Neural cell (in vitro differentiated cells): ENCODE measurements around the gene SLC35E3. TPM values are rescaled to one million over a fixed set of nuclear protein-coding genes. Genes with fewer than 3 reads are reported as not detected.

Experiments
- H2AFZ ChIP-seq: fragments of 200-600, 300-800 bp; sonication (generic), shearing (Covaris generic); 2 replicates; pipeline ENCODE4 v1.6.0; 2014; ENCODE audit warnings: low read depth, mild to moderate bottlenecking, antibody characterized with exemption, low read length, moderate library complexity
- H3F3A ChIP-seq: fragments of 200-600 bp; shearing (Covaris generic); 2 replicates; pipeline ENCODE4 v1.6.1; 2016; ENCODE audit warnings: mild to moderate bottlenecking, moderate library complexity, mixed read lengths, antibody characterized with exemption, low read length; ENCODE audit not compliant: insufficient read depth, poor library complexity, severe bottlenecking
- H3K27ac ChIP-seq: fragments of 200-600, 300-800 bp; sonication (generic), shearing (Covaris generic); 2 replicates; pipeline ENCODE4 v1.5.1; 2014; ENCODE audit warnings: mild to moderate bottlenecking, low read length, moderate library complexity
- H3K27me3 ChIP-seq: fragments of 300-800, 200-600 bp; sonication (generic), shearing (Covaris generic); 2 replicates; pipeline ENCODE4 v1.6.0; 2014; ENCODE audit warnings: mild to moderate bottlenecking, low read depth, low read length, moderate library complexity; ENCODE audit not compliant: insufficient read depth
- H3K36me3 ChIP-seq: fragments of 300-800, 200-600 bp; sonication (generic), shearing (Covaris generic); 2 replicates; pipeline ENCODE4 v1.5.1; 2014; ENCODE audit warnings: mild to moderate bottlenecking, antibody characterized with exemption, low read length, moderate library complexity; ENCODE audit not compliant: insufficient read depth
- H3K4me2 ChIP-seq: fragments of 300-800, 200-600 bp; sonication (generic), shearing (Covaris generic); 2 replicates; pipeline ENCODE4 v1.6.0; 2014; ENCODE audit warnings: mild to moderate bottlenecking, low read length
- H3K4me3 ChIP-seq: fragments of 300-800, 200-600 bp; sonication (generic), shearing (Covaris generic); 2 replicates; pipeline ENCODE4 v1.5.1; 2014; ENCODE audit warnings: mild to moderate bottlenecking, low read length, moderate library complexity
- H3K79me2 ChIP-seq: fragments of 200-600 bp; shearing (Covaris generic); replicated peaks from 2 replicates; pipeline ENCODE4 v1.6.0; 2014; ENCODE audit warnings: mild to moderate bottlenecking, low read length, moderate library complexity; ENCODE audit not compliant: insufficient read depth
- H3K9ac ChIP-seq: fragments of 300-800, 200-600 bp; sonication (generic), shearing (Covaris generic); 2 replicates; pipeline ENCODE4 v1.6.1; 2016; ENCODE audit warnings: mild to moderate bottlenecking, low read length, mixed read lengths
- H3K9me2 ChIP-seq: fragments of 200-600 bp; shearing (Covaris generic); 2 replicates; pipeline ENCODE4 v1.6.1; 2016; ENCODE audit warnings: mild to moderate bottlenecking, low read length, mixed read lengths; ENCODE audit not compliant: insufficient read depth
- H3K9me3 ChIP-seq: fragments of 200-600, 300-800 bp; sonication (generic), shearing (Covaris generic); 2 replicates; pipeline ENCODE4 v1.6.1; 2016; ENCODE audit warnings: mild to moderate bottlenecking, mixed run types, low read length, moderate library complexity, mixed read lengths
- H4K20me1 ChIP-seq: fragments of 200-600 bp; shearing (Covaris generic); 2 replicates; pipeline ENCODE4 v1.6.1; 2016; ENCODE audit warnings: mild to moderate bottlenecking, mixed run types; ENCODE audit not compliant: insufficient read depth
- EP300 ChIP-seq: fragments of 450-650 bp; conservative IDR thresholded peaks from 2 replicates; pipeline ENCODE4 v1.6.1; 2014; ENCODE audit warnings: antibody characterized with exemption, mild to moderate bottlenecking, moderate library complexity; ENCODE audit not compliant: poor library complexity, severe bottlenecking
- EZH2 ChIP-seq: fragments of 200-600, 300-800 bp; shearing (Covaris generic), sonication (generic); IDR thresholded peaks from 2 replicates; pipeline ENCODE4 v1.6.1; 2014; ENCODE audit warnings: antibody characterized with exemption, low read length, borderline replicate concordance, mild to moderate bottlenecking; ENCODE audit not compliant: insufficient read depth, poor library complexity, severe bottlenecking
- MXI1 ChIP-seq: fragments of 450-650 bp; conservative IDR thresholded peaks from 2 replicates; pipeline ENCODE4 v1.6.1; 2014; ENCODE audit warnings: antibody characterized with exemption, mild to moderate bottlenecking; ENCODE audit not compliant: poor library complexity, severe bottlenecking
- POLR2AphosphoS5 ChIP-seq: IDR thresholded peaks from 2 replicates; pipeline ENCODE4 v1.6.1; 2012
- RAD21 ChIP-seq: fragments of 450-650 bp; conservative IDR thresholded peaks from 2 replicates; pipeline ENCODE4 v1.6.1; 2014; ENCODE audit warnings: antibody characterized with exemption, mild to moderate bottlenecking, moderate library complexity
- REST ChIP-seq: IDR thresholded peaks from 2 replicates; pipeline ENCODE4 v1.6.1; 2012; ENCODE audit warnings: borderline replicate concordance
- SMC3 ChIP-seq: fragments of 450-650 bp; conservative IDR thresholded peaks from 2 replicates; pipeline ENCODE4 v1.6.1; 2014; ENCODE audit warnings: antibody characterized with exemption, mild to moderate bottlenecking, moderate library complexity; ENCODE audit not compliant: poor library complexity
- TAF1 ChIP-seq: IDR thresholded peaks from 2 replicates; pipeline ENCODE4 v1.6.1; 2012; ENCODE audit warnings: low read depth
- polyA plus RNA-seq: library from polyadenylated mRNA; depleted of rRNA; stranded (reverse); fragments of >200 nt; gene quantifications from 2 replicates; pipeline ENCODE4 v1.2.3, GENCODE V29; 2014
- TF ChIP-seq, protein P1 (sequence below): fragments of 450-650 bp; IDR thresholded peaks from 2 replicates; pipeline ENCODE4 v1.5.1; 2014; ENCODE audit warnings: antibody characterized with exemption, mild to moderate bottlenecking, moderate library complexity; ENCODE audit not compliant: poor library complexity, severe bottlenecking

The SLC35E3 gene
- polyA plus RNA-seq, 1 donor from 2014 or later = 10.5 TPM

GRCh38 chr12:68759852-68760251 lies 13.9 kb downstream of the SLC35E3 start:
- no peak for TF ChIP-seq MXI1
- no peak for TF ChIP-seq SMC3
- TF ChIP-seq RAD21 = no peak
- TF ChIP-seq REST = no peak
- TF ChIP-seq EZH2 = no peak
- no peak for TF ChIP-seq TAF1
- no peak for TF ChIP-seq POLR2AphosphoS5
- TF ChIP-seq, protein P1, sequence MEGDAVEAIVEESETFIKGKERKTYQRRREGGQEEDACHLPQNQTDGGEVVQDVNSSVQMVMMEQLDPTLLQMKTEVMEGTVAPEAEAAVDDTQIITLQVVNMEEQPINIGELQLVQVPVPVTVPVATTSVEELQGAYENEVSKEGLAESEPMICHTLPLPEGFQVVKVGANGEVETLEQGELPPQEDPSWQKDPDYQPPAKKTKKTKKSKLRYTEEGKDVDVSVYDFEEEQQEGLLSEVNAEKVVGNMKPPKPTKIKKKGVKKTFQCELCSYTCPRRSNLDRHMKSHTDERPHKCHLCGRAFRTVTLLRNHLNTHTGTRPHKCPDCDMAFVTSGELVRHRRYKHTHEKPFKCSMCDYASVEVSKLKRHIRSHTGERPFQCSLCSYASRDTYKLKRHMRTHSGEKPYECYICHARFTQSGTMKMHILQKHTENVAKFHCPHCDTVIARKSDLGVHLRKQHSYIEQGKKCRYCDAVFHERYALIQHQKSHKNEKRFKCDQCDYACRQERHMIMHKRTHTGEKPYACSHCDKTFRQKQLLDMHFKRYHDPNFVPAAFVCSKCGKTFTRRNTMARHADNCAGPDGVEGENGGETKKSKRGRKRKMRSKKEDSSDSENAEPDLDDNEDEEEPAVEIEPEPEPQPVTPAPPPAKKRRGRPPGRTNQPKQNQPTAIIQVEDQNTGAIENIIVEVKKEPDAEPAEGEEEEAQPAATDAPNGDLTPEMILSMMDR = no peak
- no peak for TF ChIP-seq EP300
- no peak overlapping the region for H3K4me2 ChIP-seq
- H3K9me2 ChIP-seq = no peaks in the 10 kb centered on the region
- H3K9me3 ChIP-seq = no peaks in the 10 kb centered on the region
- no peaks in the 10 kb centered on the region for H3F3A ChIP-seq
- H3K9ac ChIP-seq = no peak overlapping the region
- H4K20me1 ChIP-seq = no peaks in the 10 kb centered on the region
- no peak overlapping the region for H3K27ac ChIP-seq
- no peaks in the 10 kb centered on the region for H3K27me3 ChIP-seq
- no peak overlapping the region for H2AFZ ChIP-seq
- H3K36me3 ChIP-seq = peaks cover 8% of the 10 kb centered on the region
- no peak overlapping the region for H3K4me3 ChIP-seq
- H3K79me2 ChIP-seq = no peaks in the 10 kb centered on the region

DNA sequence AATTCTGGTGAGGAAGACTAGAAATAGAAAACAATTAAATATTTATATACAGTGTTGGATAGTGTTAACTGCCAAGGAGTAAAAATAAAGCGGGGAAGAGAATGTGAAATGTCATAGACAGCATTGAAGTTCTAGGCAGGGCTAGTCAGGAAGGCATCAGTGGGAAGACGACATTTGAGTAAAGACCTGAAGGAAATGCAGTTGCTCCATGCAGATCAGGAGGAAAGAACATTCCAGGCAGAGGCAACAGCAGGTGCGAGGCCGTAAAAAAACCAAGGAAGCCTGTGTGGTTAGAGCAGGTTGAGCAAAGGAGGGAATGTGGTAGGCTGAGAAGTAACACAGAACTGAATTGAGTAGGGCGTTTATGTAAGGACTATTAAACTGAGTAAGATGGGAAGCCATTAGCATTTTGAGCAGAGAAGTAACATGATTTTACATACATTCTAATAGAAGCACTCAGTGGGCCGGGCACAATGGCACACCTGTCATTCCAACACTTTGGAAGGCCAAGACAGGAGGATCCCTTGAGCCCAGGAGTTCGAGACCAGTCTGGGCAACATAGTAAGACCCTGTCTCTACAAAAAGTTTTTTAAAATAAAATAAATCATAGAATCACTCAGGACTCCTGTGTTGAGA lies 14.9 kb downstream of the SLC35E3 start:
- Histone ChIP-seq H3K79me2 (no peaks in the 10 kb centered on the region), H3K27me3 (no peaks in the 10 kb centered on the region), H3K36me3 (peaks cover 7% of the 10 kb centered on the region), H2AFZ (no peak overlapping the region), H3K9ac (no peak overlapping the region), H3F3A (no peaks in the 10 kb centered on the region), H3K9me2 (no peaks in the 10 kb centered on the region), H3K9me3 (no peaks in the 10 kb centered on the region), H3K4me2 (no peak overlapping the region), H4K20me1 (no peaks in the 10 kb centered on the region), H3K27ac (no peak overlapping the region), H3K4me3 (no peak overlapping the region)
- no peak for TF ChIP-seq EP300
- TF ChIP-seq SMC3 = no peak
- no peak for TF ChIP-seq EZH2
- no peak for TF ChIP-seq MXI1
- no peak for TF ChIP-seq REST
- no peak for TF ChIP-seq TAF1
- TF ChIP-seq RAD21 = no peak
- TF ChIP-seq, protein P1 = no peak
- TF ChIP-seq POLR2AphosphoS5 = no peak
